ENCODE measurements around the gene KAZALD1. TPM values are rescaled to one million over a fixed set of nuclear protein-coding genes. Genes with fewer than 3 reads are reported as not detected.

KAZALD1 gene
- total and polyA plus RNA-seq, 10 donors = 11.6 to 67.3 (median 31.0) TPM

DNA sequence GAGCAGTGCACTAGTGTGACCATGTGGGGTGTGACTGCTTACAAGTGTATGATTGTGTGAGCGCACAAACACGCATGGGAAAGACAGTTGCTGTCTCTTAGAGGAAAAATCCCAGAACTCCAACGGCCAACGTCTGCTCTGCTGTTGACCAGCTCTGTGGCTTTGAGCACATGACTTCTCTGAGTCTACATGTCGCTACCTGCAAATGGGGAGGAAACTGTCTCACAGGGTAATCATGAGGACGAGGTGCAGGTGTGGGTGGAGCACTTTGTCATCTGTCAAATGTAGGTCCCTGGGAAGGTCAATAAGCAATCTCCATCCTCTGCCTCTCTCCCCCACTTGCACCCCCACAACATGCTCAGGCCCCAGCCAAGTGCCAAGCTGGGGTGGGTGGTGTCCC lies 38.1 kb downstream of the KAZALD1 start:
- Histone ChIP-seq H3K4me3 (no peak overlapping the region), H3K27me3 (replicated peaks in 1 of 7) (peaks cover 0 to 92% (median 6%) of the 10 kb centered on the region in 7 donors), H3K27ac (no peak overlapping the region), H3K4me1 (peaks cover 0 to 23% (median 7%) of the 10 kb centered on the region in 6 donors), H3K36me3 (no peaks in the 10 kb centered on the region), H3K9me3 (no peaks in the 10 kb centered on the region)
- intact Hi-C loops (cut with DNase I; ENCODE audit: low total_unique reads) = no loop called here
- no peak for TF ChIP-seq POLR2AphosphoS5 (IDR thresholded peaks at IDR 0.05)
- 63 to 77% (median 72%) methylated on average over 6 of the region's 6 CpGs for WGBS, 5 donors
- DNase-seq = no peak

DNA sequence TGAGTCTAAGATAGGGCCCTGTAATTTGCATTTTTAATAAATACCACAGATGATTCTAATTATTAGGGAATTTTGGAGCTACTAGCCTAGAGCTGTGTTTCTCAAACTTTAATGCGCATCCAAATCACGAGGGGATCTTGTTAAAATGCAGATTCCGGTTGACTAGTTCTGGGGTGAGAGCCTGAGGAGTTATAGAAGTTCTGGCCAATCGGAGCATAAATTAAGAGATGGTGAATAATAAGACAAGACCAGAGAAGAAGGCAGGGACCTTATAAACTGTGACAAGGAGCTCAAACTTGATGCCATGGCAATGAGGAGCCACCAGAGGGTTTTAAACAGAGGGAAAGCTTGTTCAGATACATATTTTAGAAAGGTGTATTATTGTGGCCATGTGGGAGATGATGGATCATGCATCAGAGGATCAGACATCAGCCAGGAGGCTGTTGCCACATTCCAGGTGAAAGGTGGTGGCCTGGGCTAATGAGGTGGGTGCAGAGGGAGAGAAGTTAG lies 39.6 kb downstream of the KAZALD1 start:
- TF ChIP-seq, protein P1, sequence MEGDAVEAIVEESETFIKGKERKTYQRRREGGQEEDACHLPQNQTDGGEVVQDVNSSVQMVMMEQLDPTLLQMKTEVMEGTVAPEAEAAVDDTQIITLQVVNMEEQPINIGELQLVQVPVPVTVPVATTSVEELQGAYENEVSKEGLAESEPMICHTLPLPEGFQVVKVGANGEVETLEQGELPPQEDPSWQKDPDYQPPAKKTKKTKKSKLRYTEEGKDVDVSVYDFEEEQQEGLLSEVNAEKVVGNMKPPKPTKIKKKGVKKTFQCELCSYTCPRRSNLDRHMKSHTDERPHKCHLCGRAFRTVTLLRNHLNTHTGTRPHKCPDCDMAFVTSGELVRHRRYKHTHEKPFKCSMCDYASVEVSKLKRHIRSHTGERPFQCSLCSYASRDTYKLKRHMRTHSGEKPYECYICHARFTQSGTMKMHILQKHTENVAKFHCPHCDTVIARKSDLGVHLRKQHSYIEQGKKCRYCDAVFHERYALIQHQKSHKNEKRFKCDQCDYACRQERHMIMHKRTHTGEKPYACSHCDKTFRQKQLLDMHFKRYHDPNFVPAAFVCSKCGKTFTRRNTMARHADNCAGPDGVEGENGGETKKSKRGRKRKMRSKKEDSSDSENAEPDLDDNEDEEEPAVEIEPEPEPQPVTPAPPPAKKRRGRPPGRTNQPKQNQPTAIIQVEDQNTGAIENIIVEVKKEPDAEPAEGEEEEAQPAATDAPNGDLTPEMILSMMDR (IDR thresholded peaks at IDR 0.05 in 8 of 11, conservative IDR thresholded peaks at IDR 0.05 in 3 of 11) = no peak
- TF ChIP-seq POLR2AphosphoS5 (IDR thresholded peaks at IDR 0.05) (no peak), POLR2A (IDR thresholded peaks at IDR 0.05) (no peak)
- peaks cover 0 to 7% (median 0%) of the 10 kb centered on the region in 6 donors for H3K4me1 ChIP-seq
- peaks cover 0 to 92% (median 3%) of the 10 kb centered on the region in 7 donors for H3K27me3 ChIP-seq (replicated peaks in 1 of 7)
- H3K36me3 ChIP-seq = no peaks in the 10 kb centered on the region
- H3K9me3 ChIP-seq = no peaks in the 10 kb centered on the region
- intact Hi-C loops (cut with DNase I; ENCODE audit: low total_unique reads) = no loop called here
- no peak overlapping the region for H3K27ac ChIP-seq
- WGBS, 5 donors = 71 to 84% (median 76%) methylated on average over 4 of the region's 4 CpGs
- DNase-seq = no peak
- H3K4me3 ChIP-seq = no peak overlapping the region

DNA sequence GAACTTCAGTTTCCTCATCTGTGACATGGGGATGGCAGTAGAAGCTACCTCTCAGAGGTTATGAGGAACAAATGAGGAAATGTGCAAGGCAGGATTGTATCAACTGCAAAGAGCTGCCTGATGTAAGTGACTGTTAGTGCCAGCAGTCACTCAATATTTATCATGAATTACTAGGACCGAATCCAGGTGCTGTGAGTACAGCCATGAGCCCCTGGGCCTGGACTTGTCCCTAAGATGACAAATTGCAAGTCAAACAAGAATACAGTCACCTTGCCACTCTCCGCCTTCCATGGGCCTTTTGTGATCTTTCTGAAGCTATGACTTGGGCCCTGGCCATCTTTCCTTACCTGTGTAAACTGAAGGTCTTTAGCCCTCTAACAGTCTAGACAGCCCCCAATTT lies 41.6 kb downstream of the KAZALD1 start:
- intact Hi-C loops (cut with DNase I; ENCODE audit: low total_unique reads) = no loop called here
- 73 to 85% (median 78%) methylated on average over 2 of the region's 2 CpGs for WGBS, 5 donors
- Histone ChIP-seq H3K4me1 (no peaks in the 10 kb centered on the region), H3K27me3 (replicated peaks in 1 of 7) (peaks cover 0 to 90% (median 3%) of the 10 kb centered on the region in 7 donors), H3K27ac (no peak overlapping the region), H3K36me3 (no peaks in the 10 kb centered on the region), H3K9me3 (no peaks in the 10 kb centered on the region), H3K4me3 (no peak overlapping the region)
- TF ChIP-seq POLR2A (IDR thresholded peaks at IDR 0.05) (no peak), POLR2AphosphoS5 (IDR thresholded peaks at IDR 0.05) (no peak)
- TF ChIP-seq, protein P1 (IDR thresholded peaks at IDR 0.05 in 8 of 11, conservative IDR thresholded peaks at IDR 0.05 in 3 of 11) = no peak
- DNase-seq = no peak

DNA sequence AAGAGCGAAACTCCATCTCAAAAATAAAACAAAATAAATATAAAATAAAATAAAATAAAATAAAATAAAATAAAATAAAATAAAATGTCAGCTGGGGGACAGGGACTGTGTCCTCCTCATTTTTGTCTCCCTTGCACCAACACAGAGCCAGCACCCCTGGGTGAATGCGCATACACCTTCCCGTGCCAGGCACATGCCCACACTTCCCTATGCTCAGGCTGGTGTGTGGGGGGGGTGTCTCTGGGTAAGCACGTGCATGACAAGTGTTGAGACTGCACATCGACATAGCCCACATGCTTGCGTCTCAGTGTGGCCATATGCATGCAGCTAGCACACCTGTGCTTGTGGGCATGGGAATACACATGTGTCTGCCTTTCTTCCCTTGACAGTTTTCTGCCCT lies 44.6 kb downstream of the KAZALD1 start:
- Histone ChIP-seq H3K4me3 (no peak overlapping the region), H3K36me3 (no peaks in the 10 kb centered on the region), H3K27ac (no peak overlapping the region), H3K4me1 (no peaks in the 10 kb centered on the region), H3K9me3 (no peaks in the 10 kb centered on the region), H3K27me3 (replicated peaks in 1 of 7) (peaks cover 0 to 87% (median 0%) of the 10 kb centered on the region in 7 donors)
- DNase-seq = no peak
- TF ChIP-seq POLR2AphosphoS5 (IDR thresholded peaks at IDR 0.05) (no peak), POLR2A (IDR thresholded peaks at IDR 0.05) (no peak)
- TF ChIP-seq, protein P1 (IDR thresholded peaks at IDR 0.05 in 8 of 11, conservative IDR thresholded peaks at IDR 0.05 in 3 of 11) = no peak
- intact Hi-C loops (cut with DNase I; ENCODE audit: low total_unique reads) = no loop called here
- WGBS, 5 donors = 61 to 76% (median 73%) methylated on average over 6 of the region's 6 CpGs

Data from spleen (tissue), 11 donors.